ENCODE measurements around the gene LBH. TPM values are rescaled to one million over a fixed set of nuclear protein-coding genes. Genes with fewer than 3 reads are reported as not detected.
A peak's percentile ranks its signal among the peaks of the same experiment; 100 is the strongest.

LBH gene
- total RNA-seq, 1 donor: 21.1 TPM

GRCh38 chr2:30233271-30234009, 2.1 kb downstream of the LBH start:
- peak overlapping the region; percentile 83 for H3K4me3 ChIP-seq (ENCODE audit: low read depth, low read length)
- no peak for TF ChIP-seq CTCF (IDR thresholded peaks at IDR 0.05; ENCODE audit: insufficient read depth, low read length)
- DNase-seq (ENCODE audit: low read depth): peak; percentile 16

GRCh38 chr2:30234180-30234971, 3.0 kb downstream of the LBH start:
- no peak for TF ChIP-seq CTCF (IDR thresholded peaks at IDR 0.05; ENCODE audit: insufficient read depth, low read length)
- DNase-seq (ENCODE audit: low read depth): peak; percentile 89
- peak overlapping the region; percentile 83 for H3K4me3 ChIP-seq (ENCODE audit: low read depth, low read length)

- H3K4me3 ChIP-seq (ENCODE audit: low read depth, low read length): peak overlapping the region; percentile 83
- no peak for DNase-seq (ENCODE audit: low read depth)
- no peak for TF ChIP-seq CTCF (IDR thresholded peaks at IDR 0.05; ENCODE audit: insufficient read depth, low read length)
Observed at GRCh38 chr2:30235008-30235655, 3.8 kb downstream of the LBH start.

DNA sequence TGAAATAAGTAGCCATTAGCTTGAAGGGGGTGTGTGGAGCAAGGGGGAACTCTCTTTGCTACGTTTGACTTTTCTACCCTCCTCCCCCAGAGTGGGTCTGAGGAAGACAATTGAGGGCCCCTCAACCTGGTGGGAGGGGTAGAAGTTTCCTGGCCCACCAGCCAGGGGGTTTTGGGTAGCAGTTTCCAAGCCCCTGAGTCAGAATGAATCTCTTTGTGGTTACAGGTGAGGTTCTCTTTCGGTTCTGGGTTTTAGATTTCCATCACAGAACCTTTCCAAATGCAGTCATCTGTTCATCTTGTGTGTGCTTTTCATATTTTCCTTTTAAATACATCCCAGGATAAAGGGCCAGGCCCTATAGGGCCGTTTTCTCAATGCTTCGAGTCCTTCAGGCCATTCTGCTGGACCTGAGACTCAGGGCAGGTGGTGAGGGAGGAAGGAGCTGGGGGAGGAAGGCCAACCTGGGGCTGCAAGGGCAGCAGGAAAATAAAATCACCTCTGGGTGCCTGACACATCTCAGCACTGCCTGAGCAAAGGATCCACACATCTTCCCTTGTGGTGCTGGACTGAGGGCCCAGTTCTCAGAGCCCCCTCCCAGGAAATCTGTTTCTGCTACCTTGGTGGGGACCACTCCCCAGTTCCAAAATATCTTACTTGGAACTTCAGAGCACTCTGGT, 4.7 kb downstream of the LBH start:
- TF ChIP-seq CTCF (IDR thresholded peaks at IDR 0.05; ENCODE audit: insufficient read depth, low read length): no peak
- no peak overlapping the region for H3K4me3 ChIP-seq (ENCODE audit: low read depth, low read length)
- no peak for DNase-seq (ENCODE audit: low read depth)

DNA sequence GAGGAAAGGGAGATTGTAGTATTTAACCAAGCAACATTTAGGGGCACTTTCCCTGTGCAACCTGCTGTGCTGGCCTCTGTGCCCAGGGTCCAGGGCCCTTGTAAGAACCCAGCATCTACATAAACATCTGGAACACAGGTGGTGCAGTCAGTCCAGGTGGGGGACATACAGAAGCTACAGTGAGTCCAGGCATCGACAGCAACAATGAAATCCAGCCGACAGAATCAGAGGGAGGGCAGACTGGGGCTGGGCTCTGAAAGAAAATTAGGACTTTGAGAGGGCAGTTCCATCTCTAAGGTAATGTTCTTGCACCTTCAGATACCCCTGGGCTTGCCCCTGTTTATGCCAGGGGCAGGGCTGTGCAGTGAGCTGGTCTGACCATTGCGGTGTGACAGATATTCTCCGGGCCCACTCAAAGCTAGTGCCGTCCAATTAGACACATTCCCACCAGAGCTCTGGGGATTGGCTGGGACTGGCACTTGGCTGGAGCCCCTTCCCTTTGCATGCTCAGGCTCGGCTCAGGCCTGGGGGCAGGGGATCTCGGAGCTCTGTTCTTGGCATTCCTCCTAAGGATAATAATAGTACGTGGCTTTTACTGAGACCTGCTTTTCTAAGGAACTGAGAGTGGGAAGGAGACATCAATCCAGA, 5.4 kb downstream of the LBH start:
- no peak for DNase-seq (ENCODE audit: low read depth)
- H3K4me3 ChIP-seq (ENCODE audit: low read depth, low read length): no peak overlapping the region
- no peak for TF ChIP-seq CTCF (IDR thresholded peaks at IDR 0.05; ENCODE audit: insufficient read depth, low read length)
